Neuronal stem cell (in vitro differentiated cells): Measurements from ENCODE around the gene MYL3.

Experiments
- DNase-seq: peaks from one replicate; pipeline ENCODE4 v3.0.0-alpha.2; 2013; ENCODE audit warnings: low spot score
- H2AFZ ChIP-seq: one replicate; pipeline ENCODE4 v1.6.1; 2013; ENCODE audit warnings: mild to moderate bottlenecking, low read length, inconsistent platforms
- H2AK5ac ChIP-seq: 2 replicates; pipeline ENCODE4 v1.6.1; 2013; ENCODE audit warnings: low read depth, mild to moderate bottlenecking, inconsistent platforms, low read length, moderate library complexity, mixed read lengths
- H2BK120ac ChIP-seq: 2 replicates; pipeline ENCODE4 v1.6.1; 2013; ENCODE audit warnings: low read depth, mild to moderate bottlenecking, inconsistent platforms, low read length, moderate library complexity, mixed read lengths
- H2BK12ac ChIP-seq: one replicate; pipeline ENCODE4 v1.6.1; 2013; ENCODE audit warnings: low read length, inconsistent platforms
- H2BK15ac ChIP-seq: 2 replicates; pipeline ENCODE4 v1.6.1; 2013; ENCODE audit warnings: mild to moderate bottlenecking, low read length, inconsistent platforms, mixed read lengths
- H2BK5ac ChIP-seq: one replicate; pipeline ENCODE4 v1.6.1; 2013; ENCODE audit warnings: inconsistent platforms, mild to moderate bottlenecking, low read length, moderate library complexity
- H3K14ac ChIP-seq: one replicate; pipeline ENCODE4 v1.6.1; 2013; ENCODE audit warnings: low read length, inconsistent platforms
- H3K18ac ChIP-seq: 2 replicates; pipeline ENCODE4 v1.6.1; 2013; ENCODE audit warnings: low read length, inconsistent platforms
- H3K23ac ChIP-seq: 2 replicates; pipeline ENCODE4 v1.6.1; 2013; ENCODE audit warnings: low read depth, mild to moderate bottlenecking, mixed read lengths, low read length, inconsistent platforms; ENCODE audit not compliant: poor library complexity
- H3K27ac ChIP-seq: replicated peaks from 3 replicates; pipeline ENCODE4 v1.5.1; 2013; ENCODE audit warnings: low read length, inconsistent platforms
- H3K27me3 ChIP-seq, 3 experiments: 2 replicates each; pipeline ENCODE4 v1.6.1; 2013; ENCODE audit warnings: low read length in 3 of 3, mild to moderate bottlenecking in 2 of 3, inconsistent platforms in 1 of 3, low read depth in 1 of 3, mixed read lengths in 1 of 3, moderate library complexity in 1 of 3; ENCODE audit not compliant: control insufficient read depth in 3 of 3, insufficient read depth in 3 of 3
- H3K36me3 ChIP-seq, 2 donors: replicated peaks in 1 of 2; 2 replicates each; pipeline ENCODE4 v1.6.1; 2013; ENCODE audit warnings: low read length in 2 of 2; ENCODE audit not compliant: control insufficient read depth in 2 of 2, insufficient read depth in 2 of 2
- H3K4ac ChIP-seq: 2 replicates; pipeline ENCODE4 v1.6.1; 2013; ENCODE audit warnings: inconsistent platforms, mild to moderate bottlenecking, low read length, moderate library complexity
- H3K4me1 ChIP-seq, 2 donors: 1 replicate in 1 of 2; 2 replicates in 1 of 2; pipeline ENCODE4 v1.6.1; 2013; ENCODE audit warnings: low read length in 2 of 2, low read depth in 1 of 2; ENCODE audit not compliant: control insufficient read depth in 2 of 2, insufficient read depth in 1 of 2
- H3K4me2 ChIP-seq: one replicate; pipeline ENCODE4 v1.6.1; 2013; ENCODE audit warnings: mild to moderate bottlenecking, low read length, inconsistent platforms; ENCODE audit not compliant: insufficient read depth, poor library complexity, severe bottlenecking
- H3K4me3 ChIP-seq, 2 donors: 2 replicates each; pipeline ENCODE4 v1.5.1; 2013; ENCODE audit warnings: low read length in 2 of 2, mild to moderate bottlenecking in 2 of 2, inconsistent platforms in 1 of 2, moderate library complexity in 1 of 2
- H3K79me1 ChIP-seq: one replicate; pipeline ENCODE4 v1.6.1; 2013; ENCODE audit warnings: low read depth, mild to moderate bottlenecking, inconsistent platforms, low read length, moderate library complexity
- H3K9ac ChIP-seq: one replicate; pipeline ENCODE4 v1.6.1; 2013; ENCODE audit warnings: mild to moderate bottlenecking, low read depth, low read length, inconsistent platforms; ENCODE audit not compliant: poor library complexity
- H3K9me3 ChIP-seq, 2 donors: replicated peaks in 1 of 2; 2 replicates each; pipeline versions ENCODE3 to v1.6.1; 2013; ENCODE audit warnings: low read length in 2 of 2, mild to moderate bottlenecking in 2 of 2, inconsistent platforms in 1 of 2, low read depth in 1 of 2, mixed read lengths in 1 of 2, moderate library complexity in 1 of 2; ENCODE audit not compliant: control insufficient read depth in 2 of 2, insufficient read depth in 1 of 2
- H4K8ac ChIP-seq: one replicate; pipeline ENCODE4 v1.6.1; 2013; ENCODE audit warnings: low read depth, mild to moderate bottlenecking, inconsistent platforms, low read length, moderate library complexity
- H4K91ac ChIP-seq: one replicate; pipeline ENCODE4 v1.6.1; 2013; ENCODE audit warnings: low read length, low read depth, mild to moderate bottlenecking, inconsistent platforms; ENCODE audit not compliant: poor library complexity
- WGBS, 2 donors: extraction: QIAGEN DNeasy Blood & Tissue Kit; methylation state at CpG; one replicate each; pipeline ENCODE4 v1.1.7; 2013; ENCODE audit warnings: missing lambda C conversion rate in 2 of 2, mixed read lengths in 1 of 2; ENCODE audit not compliant: insufficient read length in 2 of 2, insufficient replicate concordance in 1 of 2; ENCODE audit errors: extremely low coverage in 2 of 2; 5-methylcytosine and 5-hydroxymethylcytosine counted together

Gene MYL3

DNA sequence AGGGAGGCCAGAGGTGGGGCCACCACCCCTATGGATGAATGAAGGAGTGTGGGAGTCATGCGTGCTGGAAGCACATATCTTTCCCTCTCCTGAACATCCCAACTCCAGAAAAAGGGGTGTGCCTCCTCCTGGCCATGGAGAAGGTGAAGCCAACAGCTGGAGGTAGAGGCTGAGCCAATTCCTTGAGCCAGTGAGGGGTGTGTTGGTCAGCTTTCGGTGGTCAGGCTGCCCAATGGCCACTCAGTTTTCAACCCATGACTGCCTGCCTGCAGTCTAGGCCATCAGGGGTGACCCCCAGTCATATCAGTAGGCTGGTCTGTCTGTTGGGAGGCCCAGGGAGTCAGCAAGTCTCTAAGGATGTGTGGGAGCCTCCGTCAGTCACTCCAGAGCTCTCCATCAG is 27.9 kb upstream of the MYL3 start:
- Histone ChIP-seq H3K79me1 (no peaks in the 10 kb centered on the region), H2BK120ac (no peak overlapping the region), H3K4me2 (no peak overlapping the region), H3K18ac (no peak overlapping the region), H4K8ac (no peak overlapping the region), H2BK5ac (no peak overlapping the region), H3K36me3 (no peaks in the 10 kb centered on the region), H3K27ac (no peak overlapping the region), H3K23ac (no peak overlapping the region), H3K9me3 (no peaks in the 10 kb centered on the region), H2BK12ac (no peak overlapping the region), H3K14ac (no peak overlapping the region), H2BK15ac (no peak overlapping the region), H2AFZ (no peak overlapping the region), H3K27me3 (peaks cover 0 to 72% (median 17%) of the 10 kb centered on the region in 3 experiments), H3K4ac (no peak overlapping the region), H3K4me3 (no peak overlapping the region), H3K9ac (no peak overlapping the region), H2AK5ac (peak overlapping the region; percentile 7), H3K4me1 (peaks cover 5 to 12% of the 10 kb centered on the region in 2 donors), H4K91ac (no peak overlapping the region)
- no CpG with 5 or more reads among the region's 3 CpGs for WGBS, 2 donors
- DNase-seq: no peak

DNA sequence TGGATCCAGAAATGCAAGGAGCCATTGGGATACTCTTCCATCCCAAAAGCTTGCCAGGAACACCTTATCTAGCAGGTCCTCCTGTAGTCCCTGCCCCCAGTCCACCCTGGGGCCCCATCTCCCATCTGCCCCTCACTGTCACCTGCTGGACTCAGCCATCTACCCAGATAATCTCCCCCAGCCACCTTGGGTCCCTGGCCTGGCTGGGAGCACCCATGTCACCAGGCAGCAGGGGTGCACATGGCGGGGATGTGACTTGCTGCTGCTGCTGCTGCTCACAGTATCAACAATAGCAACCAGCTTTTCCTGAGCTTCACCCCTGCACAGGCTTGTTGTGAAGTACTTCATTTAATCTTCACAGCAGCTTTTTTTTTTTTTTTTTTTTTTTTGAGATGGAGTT is 26.9 kb upstream of the MYL3 start:
- no peak overlapping the region for H2AK5ac ChIP-seq
- no peak overlapping the region for H2AFZ ChIP-seq
- H3K4ac ChIP-seq: no peak overlapping the region
- no peaks in the 10 kb centered on the region for H3K36me3 ChIP-seq
- DNase-seq: no peak
- no peak overlapping the region for H3K4me3 ChIP-seq
- H2BK15ac ChIP-seq: peak overlapping the region; percentile 69
- H3K4me1 ChIP-seq: peaks cover 5 to 12% of the 10 kb centered on the region in 2 donors
- peaks cover 0 to 80% (median 26%) of the 10 kb centered on the region in 3 experiments for H3K27me3 ChIP-seq
- no peak overlapping the region for H2BK120ac ChIP-seq
- no peak overlapping the region for H4K91ac ChIP-seq
- H3K79me1 ChIP-seq: no peaks in the 10 kb centered on the region
- H3K9me3 ChIP-seq: peaks cover 0 to 2% of the 10 kb centered on the region in 2 donors
- no CpG with 5 or more reads among the region's 1 CpG for WGBS, 2 donors
- no peak overlapping the region for H3K4me2 ChIP-seq
- H3K14ac ChIP-seq: no peak overlapping the region
- H3K18ac ChIP-seq: no peak overlapping the region
- no peak overlapping the region for H3K23ac ChIP-seq
- H2BK12ac ChIP-seq: no peak overlapping the region
- H3K9ac ChIP-seq: no peak overlapping the region
- no peak overlapping the region for H4K8ac ChIP-seq
- H2BK5ac ChIP-seq: peak overlapping the region; percentile 20
- no peak overlapping the region for H3K27ac ChIP-seq

DNA sequence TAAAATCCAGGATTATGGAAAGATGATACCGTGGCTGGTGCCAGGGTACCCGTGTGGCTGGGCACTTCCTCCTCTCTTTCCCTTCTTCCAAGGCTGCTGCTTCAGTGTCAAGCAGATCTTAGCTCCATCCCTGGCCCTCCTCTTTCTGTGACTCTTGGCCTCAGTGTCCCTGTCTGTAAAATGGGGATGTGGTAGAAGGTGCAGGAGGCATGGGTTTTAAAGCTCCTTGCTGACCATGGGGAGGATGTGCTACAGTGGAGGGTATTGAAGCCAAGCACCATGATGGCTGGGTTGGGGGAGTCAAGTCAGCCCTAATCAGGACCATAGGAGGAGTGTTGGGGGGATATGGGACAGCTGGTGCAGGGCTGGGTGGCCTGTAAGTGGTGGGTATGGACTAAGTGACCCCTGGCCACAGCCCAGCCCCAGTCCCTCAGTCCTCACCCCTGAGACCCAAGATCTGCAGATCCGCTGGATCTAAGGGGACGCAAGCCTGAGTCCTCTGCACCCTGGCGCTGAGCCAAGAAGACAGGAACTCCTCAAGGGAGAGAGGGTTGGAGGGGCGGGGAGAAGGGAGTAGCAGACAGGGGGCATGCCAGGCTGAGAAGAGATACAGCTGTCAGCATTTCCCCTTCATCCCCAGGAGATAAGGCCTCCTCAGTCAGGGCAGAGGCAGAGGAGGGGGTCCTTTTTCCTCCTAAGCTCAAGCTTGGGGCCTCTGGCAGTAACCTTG is 26.3 kb upstream of the MYL3 start:
- Histone ChIP-seq H2BK120ac (peak overlapping the region; percentile 2), H3K4me2 (no peak overlapping the region), H3K4ac (no peak overlapping the region), H3K4me1 (peaks cover 5 to 12% of the 10 kb centered on the region in 2 donors), H4K91ac (no peak overlapping the region), H3K27ac (no peak overlapping the region), H2AK5ac (peak overlapping the region; percentile 47), H3K23ac (no peak overlapping the region), H3K27me3 (peaks cover 0 to 85% (median 32%) of the 10 kb centered on the region in 3 experiments), H3K18ac (peak overlapping the region; percentile 22), H2BK5ac (no peak overlapping the region), H3K79me1 (no peaks in the 10 kb centered on the region), H3K9ac (no peak overlapping the region), H2AFZ (no peak overlapping the region), H3K14ac (no peak overlapping the region), H3K36me3 (no peaks in the 10 kb centered on the region), H4K8ac (no peak overlapping the region), H3K9me3 (peaks cover 0 to 3% of the 10 kb centered on the region in 2 donors), H2BK12ac (no peak overlapping the region), H2BK15ac (peak overlapping the region; percentile 10), H3K4me3 (no peak overlapping the region)
- no CpG with 5 or more reads among the region's 6 CpGs for WGBS, 2 donors
- DNase-seq: no peak

DNA sequence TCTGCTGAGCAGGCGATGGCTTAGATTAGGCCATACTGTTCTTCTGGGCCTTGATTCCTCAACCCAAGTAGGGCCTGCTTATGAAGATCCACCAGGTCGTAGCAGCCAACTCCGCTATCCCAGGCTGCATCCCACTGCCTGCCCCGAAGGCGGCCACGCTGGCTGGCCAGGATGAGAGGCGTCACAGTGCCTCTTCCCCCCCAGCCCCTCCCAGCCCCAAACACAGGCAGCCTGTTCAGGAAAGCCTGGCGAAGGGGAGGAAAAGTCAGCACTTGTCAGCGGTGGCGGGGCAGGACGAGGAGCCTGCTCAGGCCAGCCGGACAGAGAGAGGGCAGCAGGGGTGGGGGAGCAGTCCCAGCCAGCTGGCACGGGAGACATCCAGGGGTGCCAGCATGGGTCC is 25.5 kb upstream of the MYL3 start:
- Histone ChIP-seq H4K8ac (no peak overlapping the region), H3K4ac (no peak overlapping the region), H2BK5ac (no peak overlapping the region), H3K14ac (peak overlapping the region; percentile 23), H3K36me3 (no peaks in the 10 kb centered on the region), H3K18ac (peak overlapping the region; percentile 77), H4K91ac (no peak overlapping the region), H3K9me3 (peaks cover 0 to 3% of the 10 kb centered on the region in 2 donors), H3K79me1 (no peaks in the 10 kb centered on the region), H3K4me1 (peaks cover 9 to 18% of the 10 kb centered on the region in 2 donors), H2AFZ (no peak overlapping the region), H2BK15ac (peak overlapping the region; percentile 45), H3K23ac (peak overlapping the region; percentile 23), H3K27me3 (peaks cover 3 to 89% (median 40%) of the 10 kb centered on the region in 3 experiments), H3K4me2 (no peak overlapping the region), H3K27ac (no peak overlapping the region), H2AK5ac (peak overlapping the region; percentile 83), H3K4me3 (no peak overlapping the region), H3K9ac (peak overlapping the region; percentile 10), H2BK120ac (peak overlapping the region; percentile 2), H2BK12ac (no peak overlapping the region)
- no CpG with 5 or more reads among the region's 13 CpGs for WGBS, 2 donors
- no peak for DNase-seq
